ENCODE results near the gene TAF11L2.
"Not testable (repeated sequence)": the region's sequence is repeated elsewhere in the genome, so short reads cannot be mapped to it uniquely, and the experiment has no call there.

Gene TAF11L2

GRCh38 chr5:17497931-17498330 lies at the start of gene TAF11L2:
TSS of gene TAF11L2 (plus strand) at chr5:17498231.
- not testable (repeated sequence) for ATAC-seq

DNA sequence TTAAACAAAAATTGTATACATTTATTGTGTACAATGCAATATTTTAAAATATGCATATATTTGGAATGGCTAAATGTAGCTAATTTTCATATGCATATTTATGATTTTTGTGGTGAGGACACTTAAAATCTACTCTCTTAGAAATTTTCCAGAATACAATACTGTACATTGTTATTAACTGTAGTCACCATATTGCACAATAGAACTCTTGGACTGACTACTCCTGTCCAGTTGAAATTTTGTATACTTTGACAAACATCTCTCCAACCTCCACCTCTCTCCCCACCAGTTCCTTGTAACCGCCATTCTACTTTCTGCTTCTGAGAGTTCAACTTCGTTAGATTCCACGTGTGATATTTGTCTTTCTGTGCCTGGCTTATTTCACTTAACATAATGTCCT lies 49.2 kb upstream of the TAF11L2 start:
- no peak for ATAC-seq
- TF ChIP-seq ISL1 (CRISPR knock-in tag; IDR thresholded peaks at IDR 0.05) (no peak), ZNF565 (CRISPR knock-in tag; conservative IDR thresholded peaks at IDR 0.05; ENCODE audit: low read depth) (no peak), ESRRG (CRISPR knock-in tag; IDR thresholded peaks at IDR 0.05) (no peak), PPARA (CRISPR knock-in tag; IDR thresholded peaks at IDR 0.05; ENCODE audit: borderline replicate concordance) (no peak), ZFP3 (CRISPR knock-in tag; IDR thresholded peaks at IDR 0.05) (no peak), CSDC2 (CRISPR knock-in tag; IDR thresholded peaks at IDR 0.05) (no peak), OSR1 (CRISPR knock-in tag; IDR thresholded peaks at IDR 0.05) (no peak)
- TF ChIP-seq, protein P1, sequence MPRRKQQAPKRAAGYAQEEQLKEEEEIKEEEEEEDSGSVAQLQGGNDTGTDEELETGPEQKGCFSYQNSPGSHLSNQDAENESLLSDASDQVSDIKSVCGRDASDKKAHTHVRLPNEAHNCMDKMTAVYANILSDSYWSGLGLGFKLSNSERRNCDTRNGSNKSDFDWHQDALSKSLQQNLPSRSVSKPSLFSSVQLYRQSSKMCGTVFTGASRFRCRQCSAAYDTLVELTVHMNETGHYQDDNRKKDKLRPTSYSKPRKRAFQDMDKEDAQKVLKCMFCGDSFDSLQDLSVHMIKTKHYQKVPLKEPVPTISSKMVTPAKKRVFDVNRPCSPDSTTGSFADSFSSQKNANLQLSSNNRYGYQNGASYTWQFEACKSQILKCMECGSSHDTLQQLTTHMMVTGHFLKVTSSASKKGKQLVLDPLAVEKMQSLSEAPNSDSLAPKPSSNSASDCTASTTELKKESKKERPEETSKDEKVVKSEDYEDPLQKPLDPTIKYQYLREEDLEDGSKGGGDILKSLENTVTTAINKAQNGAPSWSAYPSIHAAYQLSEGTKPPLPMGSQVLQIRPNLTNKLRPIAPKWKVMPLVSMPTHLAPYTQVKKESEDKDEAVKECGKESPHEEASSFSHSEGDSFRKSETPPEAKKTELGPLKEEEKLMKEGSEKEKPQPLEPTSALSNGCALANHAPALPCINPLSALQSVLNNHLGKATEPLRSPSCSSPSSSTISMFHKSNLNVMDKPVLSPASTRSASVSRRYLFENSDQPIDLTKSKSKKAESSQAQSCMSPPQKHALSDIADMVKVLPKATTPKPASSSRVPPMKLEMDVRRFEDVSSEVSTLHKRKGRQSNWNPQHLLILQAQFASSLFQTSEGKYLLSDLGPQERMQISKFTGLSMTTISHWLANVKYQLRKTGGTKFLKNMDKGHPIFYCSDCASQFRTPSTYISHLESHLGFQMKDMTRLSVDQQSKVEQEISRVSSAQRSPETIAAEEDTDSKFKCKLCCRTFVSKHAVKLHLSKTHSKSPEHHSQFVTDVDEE (CRISPR knock-in tag; IDR thresholded peaks at IDR 0.05), result no peak

DNA sequence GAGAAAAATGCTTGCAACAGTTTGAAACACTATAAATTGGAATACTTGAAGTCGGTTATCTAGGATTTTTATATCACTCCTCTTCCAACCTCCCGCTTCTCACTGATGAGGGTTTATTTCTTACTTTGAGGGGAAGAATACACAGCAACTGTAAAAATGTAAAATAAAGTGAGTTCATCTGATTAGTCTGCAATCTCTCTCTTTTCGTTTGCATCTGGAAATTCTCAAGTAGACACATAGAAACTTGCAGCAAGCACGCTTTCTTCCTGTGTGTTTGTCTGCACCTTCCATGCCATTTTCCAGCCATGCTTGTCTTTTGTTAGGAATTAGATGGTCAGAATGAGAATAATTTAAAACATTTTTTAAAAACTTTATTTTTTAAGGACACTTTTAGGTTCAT lies 45.1 kb upstream of the TAF11L2 start:
- no peak for TF ChIP-seq ISL1 (CRISPR knock-in tag; IDR thresholded peaks at IDR 0.05)
- no peak for TF ChIP-seq ARNTL (CRISPR knock-in tag; IDR thresholded peaks at IDR 0.05; ENCODE audit: borderline replicate concordance, low read depth)
- no peak for TF ChIP-seq BACH2 (CRISPR knock-in tag; IDR thresholded peaks at IDR 0.05; ENCODE audit: borderline replicate concordance)
- no peak for TF ChIP-seq TCF4 (CRISPR knock-in tag; IDR thresholded peaks at IDR 0.05; ENCODE audit: borderline replicate concordance)
- no peak for TF ChIP-seq ZFP30 (CRISPR knock-in tag; IDR thresholded peaks at IDR 0.05)
- TF ChIP-seq ZFP3 (CRISPR knock-in tag; IDR thresholded peaks at IDR 0.05), result no peak
- TF ChIP-seq ZNF8 (CRISPR knock-in tag; IDR thresholded peaks at IDR 0.05), result no peak
- TF ChIP-seq PATZ1 (CRISPR knock-in tag; IDR thresholded peaks at IDR 0.05; ENCODE audit: borderline replicate concordance), result no peak
- TF ChIP-seq, protein P2, sequence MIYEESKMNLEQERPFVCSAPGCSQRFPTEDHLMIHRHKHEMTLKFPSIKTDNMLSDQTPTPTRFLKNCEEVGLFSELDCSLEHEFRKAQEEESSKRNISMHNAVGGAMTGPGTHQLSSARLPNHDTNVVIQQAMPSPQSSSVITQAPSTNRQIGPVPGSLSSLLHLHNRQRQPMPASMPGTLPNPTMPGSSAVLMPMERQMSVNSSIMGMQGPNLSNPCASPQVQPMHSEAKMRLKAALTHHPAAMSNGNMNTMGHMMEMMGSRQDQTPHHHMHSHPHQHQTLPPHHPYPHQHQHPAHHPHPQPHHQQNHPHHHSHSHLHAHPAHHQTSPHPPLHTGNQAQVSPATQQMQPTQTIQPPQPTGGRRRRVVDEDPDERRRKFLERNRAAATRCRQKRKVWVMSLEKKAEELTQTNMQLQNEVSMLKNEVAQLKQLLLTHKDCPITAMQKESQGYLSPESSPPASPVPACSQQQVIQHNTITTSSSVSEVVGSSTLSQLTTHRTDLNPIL (CRISPR knock-in tag; IDR thresholded peaks at IDR 0.05; ENCODE audit: low read depth), result no peak
- TF ChIP-seq ESRRG (CRISPR knock-in tag; IDR thresholded peaks at IDR 0.05), result no peak
- no peak for TF ChIP-seq SNAI2 (CRISPR knock-in tag; IDR thresholded peaks at IDR 0.05)
- TF ChIP-seq OSR1 (CRISPR knock-in tag; IDR thresholded peaks at IDR 0.05), result no peak
- no peak for TF ChIP-seq CSRNP3 (CRISPR knock-in tag; IDR thresholded peaks at IDR 0.05)
- no peak for TF ChIP-seq RARB (CRISPR knock-in tag; IDR thresholded peaks at IDR 0.05)
- no peak for TF ChIP-seq PPARA (CRISPR knock-in tag; IDR thresholded peaks at IDR 0.05; ENCODE audit: borderline replicate concordance)
- TF ChIP-seq, protein P1 (CRISPR knock-in tag; IDR thresholded peaks at IDR 0.05), result no peak
- no peak for TF ChIP-seq ZNF70 (CRISPR knock-in tag; IDR thresholded peaks at IDR 0.05)
- no peak for TF ChIP-seq GLIS3 (CRISPR knock-in tag; IDR thresholded peaks at IDR 0.05)
- ATAC-seq, result no peak

Measured in SK-N-SH treated with all-trans-retinoic acid at 6 μM for 48 hours (cell line).